ENCODE measurements around the gene RNF152.

The RNF152 gene

GRCh38 chr18:61894751-61895524 lies 2.1 kb upstream of the RNF152 start:
- no peak for DNase-seq (ENCODE audit: low read depth in 2 of 2)

GRCh38 chr18:61893971-61894750 lies 1.4 kb upstream of the RNF152 start:
- peak in 1 of 2 experiments; percentile 32 for DNase-seq (ENCODE audit: low read depth in 2 of 2)

GRCh38 chr18:61893309-61893970 lies 633 bp upstream of the RNF152 start:
- DNase-seq (ENCODE audit: low read depth in 2 of 2) = no peak

DNA sequence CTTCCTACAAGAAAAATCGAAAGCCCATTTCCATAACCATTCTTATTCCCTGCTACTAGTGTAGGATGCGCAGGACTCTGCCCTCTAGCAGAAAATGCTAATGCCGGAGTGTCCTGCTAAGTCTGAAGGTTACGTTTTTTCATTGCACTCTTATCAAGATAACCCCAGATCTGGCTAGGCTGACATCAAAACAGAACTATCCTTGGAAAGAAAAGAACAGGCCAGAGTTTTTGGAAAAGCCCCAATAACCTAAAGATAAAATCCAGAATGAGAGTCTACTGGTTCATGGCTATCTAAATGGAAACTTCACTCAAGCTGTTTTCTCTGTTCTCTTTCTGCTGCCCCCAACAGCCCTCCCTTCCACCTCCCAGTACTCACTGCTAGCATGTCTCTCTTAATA lies 913 bp downstream of the RNF152 start:
- DNase-seq (ENCODE audit: low read depth in 2 of 2) = no peak

DNA sequence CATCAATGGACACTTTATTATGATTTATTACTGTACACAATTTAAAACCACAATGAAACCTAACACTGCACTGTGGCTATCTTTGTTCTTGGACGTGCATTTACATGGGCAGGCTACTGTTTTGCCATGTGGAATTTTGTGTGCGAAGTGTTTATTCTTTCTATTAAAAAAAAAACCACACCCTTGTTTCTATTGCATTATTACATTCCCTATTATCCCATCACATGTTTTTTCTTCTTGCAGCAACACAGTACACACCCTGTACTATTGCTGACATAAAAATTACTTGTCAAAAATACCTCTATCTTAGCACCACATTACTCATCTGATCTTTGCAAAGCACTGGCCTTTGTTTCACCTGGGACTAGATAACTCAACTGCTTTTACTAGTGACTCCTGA lies 1.5 kb downstream of the RNF152 start:
- no peak for DNase-seq (ENCODE audit: low read depth in 2 of 2)

DNA sequence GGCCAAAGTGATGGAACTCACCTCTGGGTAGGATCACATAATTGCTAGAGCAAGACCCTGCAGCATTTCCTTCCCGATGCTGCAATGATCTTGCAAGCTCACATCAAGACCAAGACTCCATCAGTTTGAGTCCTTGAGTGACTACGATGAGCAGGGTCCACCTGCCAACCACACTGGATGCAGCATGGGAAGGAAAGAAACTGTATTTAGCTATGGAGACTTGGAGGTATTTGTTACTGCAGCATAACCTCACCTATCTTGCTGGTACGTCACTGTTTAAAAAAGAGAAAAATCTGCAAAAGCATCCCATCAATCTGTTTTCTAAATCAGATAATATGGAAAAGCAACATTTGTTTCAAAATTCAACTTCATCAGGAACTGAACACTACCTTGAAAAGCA lies 2.5 kb downstream of the RNF152 start:
- DNase-seq (ENCODE audit: low read depth in 2 of 2) = no peak

- DNase-seq (ENCODE audit: low read depth in 2 of 2) = no peak
Measured at GRCh38 chr18:61889541-61889940, 3.3 kb downstream of the RNF152 start.

DNA sequence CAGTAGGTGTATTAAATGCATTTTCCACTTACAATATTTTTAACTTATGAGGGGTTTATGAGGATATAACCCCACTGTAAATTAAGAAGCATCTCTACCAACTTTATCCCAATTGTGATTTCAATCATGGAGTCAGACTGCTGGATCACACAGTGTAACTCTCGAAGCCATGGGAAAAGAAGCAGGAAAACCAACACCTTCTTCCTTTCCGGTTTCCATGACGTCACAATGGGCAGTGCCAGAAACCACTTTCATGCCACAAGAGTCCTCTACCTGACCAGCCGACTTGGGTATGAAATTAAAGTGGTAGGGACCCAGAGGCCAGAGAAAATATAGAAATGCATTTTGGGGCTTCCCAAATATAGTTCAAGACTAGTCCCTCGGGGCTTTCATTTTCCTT lies 4.2 kb downstream of the RNF152 start:
- no peak for DNase-seq (ENCODE audit: low read depth in 2 of 2)

DNA sequence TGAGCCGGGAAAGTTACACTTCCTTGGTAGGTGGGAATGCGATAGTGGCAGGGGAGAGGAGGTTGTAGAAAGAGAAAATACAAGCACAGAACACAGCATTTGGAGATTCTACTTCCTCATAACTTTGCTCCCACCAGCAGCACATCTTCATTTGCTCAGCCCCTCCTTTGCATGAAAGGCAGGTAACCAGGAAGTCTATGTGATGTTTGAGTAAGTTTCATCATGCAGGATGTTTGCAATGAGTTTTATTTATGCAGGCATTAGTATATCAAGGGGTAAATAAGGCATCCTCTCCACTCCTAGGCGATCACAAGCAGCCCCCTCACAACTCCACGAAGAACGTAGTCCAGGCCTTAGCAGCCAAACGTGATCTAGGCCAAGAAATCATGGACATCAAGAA lies 5.0 kb downstream of the RNF152 start:
- no peak for DNase-seq (ENCODE audit: low read depth in 2 of 2)

GRCh38 chr18:61883547-61883946 lies 9.3 kb downstream of the RNF152 start:
- DNase-seq (ENCODE audit: low read depth in 2 of 2) = no peak

DNA sequence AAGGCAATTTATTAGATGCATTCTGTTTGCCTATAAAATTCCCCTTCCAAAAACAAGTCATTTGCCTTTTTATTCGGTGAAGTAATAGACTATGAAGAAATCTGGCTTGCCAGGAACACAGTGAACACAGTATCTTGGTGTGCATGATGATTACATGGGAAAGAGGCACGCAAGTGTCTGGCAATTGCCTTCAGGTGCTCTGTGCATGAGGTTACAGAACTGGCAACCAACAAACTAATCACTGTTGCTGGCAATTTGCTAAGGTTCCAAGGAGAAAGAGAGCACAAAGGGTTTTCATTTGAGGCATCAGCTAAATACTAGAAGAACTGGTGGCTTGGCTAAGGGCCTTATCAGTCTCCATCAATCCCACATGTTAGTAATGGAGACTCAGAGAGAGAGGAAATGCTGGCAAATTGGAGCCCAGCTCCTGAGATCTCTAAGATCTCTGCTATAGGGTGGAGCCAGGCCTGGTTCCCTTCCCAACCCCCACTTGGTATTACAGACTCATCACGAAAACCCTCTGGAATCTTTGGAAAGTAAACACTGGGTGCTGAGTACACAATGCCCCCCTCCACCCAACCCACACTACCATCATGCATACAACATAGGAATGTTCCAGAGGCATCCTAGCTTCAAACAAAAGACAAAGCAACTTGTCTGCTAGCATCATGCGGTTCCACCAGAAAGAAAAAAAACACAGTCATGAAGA lies 10.4 kb downstream of the RNF152 start:
- no peak for DNase-seq (ENCODE audit: low read depth in 2 of 2)

- no peak for DNase-seq (ENCODE audit: low read depth in 2 of 2)
Measured at GRCh38 chr18:61876899-61877298, 15.9 kb downstream of the RNF152 start.

DNA sequence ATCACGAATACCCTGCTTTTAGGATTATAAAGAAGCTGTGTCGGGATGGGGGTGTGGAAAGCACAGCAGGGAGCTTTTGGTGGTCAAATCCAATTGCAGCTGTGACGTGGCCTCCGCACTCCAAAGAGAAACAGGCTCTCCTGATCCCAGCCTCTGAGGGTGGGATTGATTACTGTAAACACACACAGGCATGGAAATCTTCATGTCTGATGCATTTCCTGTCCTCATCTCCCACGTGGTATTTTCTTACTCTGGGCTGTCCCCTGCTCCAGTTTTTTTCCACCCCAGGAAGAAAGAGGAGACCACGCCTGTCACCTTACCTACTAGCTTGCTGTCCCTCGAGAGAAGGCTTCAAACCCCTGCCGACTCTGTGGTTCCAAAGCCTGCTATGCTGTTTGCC lies 22.7 kb downstream of the RNF152 start:
- DNase-seq (ENCODE audit: low read depth in 2 of 2) = peak; percentile 54 to 62

- no peak for DNase-seq (ENCODE audit: low read depth in 2 of 2)
Measured at GRCh38 chr18:61869636-61870035, 23.2 kb downstream of the RNF152 start.

DNA sequence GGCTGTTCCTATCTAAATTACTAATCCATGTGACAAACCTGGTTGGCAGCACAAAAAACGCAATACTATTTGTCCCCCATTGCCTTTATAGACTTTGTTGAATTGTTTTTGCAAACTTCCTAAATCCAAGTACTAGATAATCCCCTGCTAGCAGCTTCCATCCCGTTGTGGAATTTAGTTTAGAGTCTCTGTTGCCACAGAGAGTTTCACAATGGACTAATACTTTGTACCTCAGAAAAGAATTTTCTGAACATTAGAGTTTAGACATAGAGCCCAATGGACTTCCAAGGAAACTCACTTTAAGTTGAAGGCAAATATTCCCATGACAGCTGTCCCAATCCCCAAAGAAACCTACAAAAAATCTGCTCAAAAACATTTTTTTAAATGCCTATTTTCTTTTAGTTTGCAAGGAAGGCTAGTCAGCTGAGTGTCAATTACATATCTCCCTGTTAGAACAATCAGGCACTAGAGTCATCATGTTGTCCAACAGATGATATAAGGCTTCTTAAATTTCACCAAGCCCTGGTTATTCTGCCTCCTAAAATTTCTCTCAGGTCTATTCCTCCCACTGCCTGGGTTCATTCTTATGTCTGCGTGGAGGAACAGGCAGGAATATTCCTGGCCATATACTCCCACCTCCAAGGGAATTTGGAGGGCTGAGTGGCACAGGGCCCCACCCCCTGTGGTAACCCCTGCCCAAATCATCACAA lies 27.2 kb downstream of the RNF152 start:
- DNase-seq (ENCODE audit: low read depth in 2 of 2) = peak in 1 of 2 experiments; percentile 16

- no peak for DNase-seq (ENCODE audit: low read depth in 2 of 2)
Measured at GRCh38 chr18:61861372-61861771, 31.4 kb downstream of the RNF152 start.

DNA sequence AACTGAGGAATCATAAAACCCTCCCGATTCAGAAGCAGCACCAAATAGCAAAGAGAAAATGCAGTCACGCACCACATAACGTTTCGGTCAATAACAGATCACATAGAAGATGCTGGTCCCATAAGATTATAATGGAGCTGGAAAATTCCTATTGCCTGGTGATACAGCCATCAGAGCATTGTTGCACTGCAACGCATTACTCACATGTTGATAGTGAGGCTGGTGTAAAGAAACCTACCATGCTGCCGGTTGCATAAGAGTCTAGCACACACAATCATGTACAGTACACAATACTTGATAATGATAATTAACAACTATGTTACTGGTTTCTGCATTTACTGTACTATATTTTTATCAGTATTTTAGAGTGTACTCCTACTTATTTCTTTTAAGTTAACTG lies 32.5 kb downstream of the RNF152 start:
- no peak for DNase-seq (ENCODE audit: low read depth in 2 of 2)

DNA sequence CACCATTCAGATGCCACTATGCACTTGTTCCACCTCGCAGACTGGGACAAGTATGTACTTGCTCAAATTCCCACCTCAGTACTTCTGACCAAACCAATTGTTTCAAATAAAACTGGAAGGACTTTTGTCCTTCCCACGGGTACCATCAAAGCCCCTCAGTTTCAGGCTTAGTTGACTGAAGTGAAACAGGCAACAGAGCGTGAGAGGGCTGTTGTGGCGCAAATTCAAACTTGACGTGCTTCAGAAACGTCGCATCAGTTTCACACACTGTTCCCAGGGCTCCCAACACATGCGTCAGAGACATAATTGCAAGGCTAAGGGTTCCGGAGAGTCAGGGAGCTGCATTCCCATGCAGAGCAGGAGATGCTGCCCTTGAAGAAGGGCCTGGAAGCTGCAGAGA lies 33.7 kb downstream of the RNF152 start:
- no peak for DNase-seq (ENCODE audit: low read depth in 2 of 2)

GRCh38 chr18:61856678-61857077 lies 36.1 kb downstream of the RNF152 start:
- DNase-seq (ENCODE audit: low read depth in 2 of 2) = no peak

GRCh38 chr18:61855449-61856378 lies 37.1 kb downstream of the RNF152 start:
- DNase-seq (ENCODE audit: low read depth in 2 of 2) = no peak
